GDM1 (cell line): ENCODE measurements around the gene TBCE.
"Not testable (repeated sequence)": the region's sequence is repeated elsewhere in the genome, so short reads cannot be mapped to it uniquely, and the experiment has no call there.

ENCODE experiments used
- DNase-seq: peaks from one replicate; lab custom pipeline; 2025; lab: John Stamatoyannopoulos, UW

Gene TBCE

DNA sequence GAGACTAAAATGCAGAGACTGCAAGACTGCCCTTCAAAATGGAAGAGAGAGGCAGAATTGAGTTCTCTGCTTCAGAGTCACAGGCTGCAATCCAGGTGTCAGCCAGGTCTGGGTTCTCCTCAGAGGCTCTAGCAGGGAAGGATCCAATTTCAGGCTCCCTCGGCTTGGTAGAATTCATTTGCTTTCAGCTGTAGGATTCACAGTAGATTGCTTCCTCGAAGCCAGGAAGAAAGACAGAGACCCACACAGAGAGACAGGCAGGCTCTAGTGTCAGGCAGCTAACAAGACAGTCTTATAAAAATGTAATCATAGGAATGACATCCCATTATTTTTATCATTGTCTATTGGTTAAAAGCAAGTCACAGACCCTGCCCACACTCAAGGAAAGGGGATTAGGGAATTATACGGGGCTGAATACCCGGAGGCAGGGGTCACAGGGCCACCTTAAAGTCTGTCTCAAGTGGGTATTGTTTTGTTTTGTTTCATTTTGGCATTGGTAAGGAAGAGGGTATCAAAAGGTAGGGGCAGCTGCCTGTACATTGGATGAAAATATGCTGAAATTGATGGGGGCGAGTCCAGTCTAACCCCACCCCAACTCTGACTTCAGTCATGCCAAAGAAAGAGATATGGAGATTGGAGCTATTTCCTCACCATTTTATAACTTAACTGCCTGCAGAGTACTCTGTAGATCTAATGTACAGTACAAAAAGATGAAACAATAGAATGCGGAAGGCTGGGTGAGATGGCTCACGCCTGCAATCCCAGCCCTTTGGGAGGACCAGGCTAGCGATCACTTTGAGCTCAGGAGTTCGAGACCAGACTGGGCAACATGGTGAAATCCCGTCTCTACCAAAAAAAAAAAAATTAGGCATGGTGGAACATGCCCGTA, 9.5 kb upstream of the TBCE start:
- no peak for DNase-seq

DNA sequence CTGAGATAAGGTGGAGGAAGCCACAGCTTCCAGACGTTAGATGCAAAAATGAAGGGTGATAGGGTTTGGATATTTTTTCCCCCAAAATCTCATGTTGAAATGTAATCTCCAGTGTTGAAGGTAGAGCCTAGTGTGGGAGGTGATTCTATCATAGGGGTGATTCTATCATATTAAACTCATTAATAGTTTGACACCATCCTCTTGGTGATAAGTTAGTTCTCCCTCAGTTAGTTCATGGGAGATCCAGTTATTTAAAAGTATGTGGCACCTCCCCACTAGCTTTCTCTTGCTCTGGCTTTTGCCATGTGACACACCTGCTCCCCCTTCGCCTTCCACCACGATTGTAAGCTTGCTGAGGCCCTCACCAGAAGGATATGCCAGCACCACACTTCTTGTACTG, 8.3 kb upstream of the TBCE start:
- DNase-seq, result no peak

DNA sequence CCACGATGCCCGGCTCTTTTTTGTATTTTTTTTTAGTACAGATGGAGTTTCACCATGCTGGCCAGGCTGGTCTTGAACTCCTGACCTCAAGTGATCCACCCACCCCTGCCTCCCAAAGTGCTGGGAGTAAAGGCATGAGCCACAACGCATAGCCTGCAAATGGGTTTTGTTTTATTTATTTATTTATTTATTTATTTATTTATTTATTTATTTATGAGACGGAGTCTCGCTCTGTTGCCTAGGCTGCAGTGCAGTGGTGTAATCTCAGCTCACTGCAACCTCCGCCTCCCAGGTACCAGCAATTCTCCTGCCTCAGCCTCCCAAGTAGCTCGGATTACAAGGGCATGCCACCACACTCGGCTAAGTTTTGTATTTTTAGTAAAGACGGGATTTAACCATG, 3.0 kb upstream of the TBCE start:
- DNase-seq, result not testable (repeated sequence)

DNA sequence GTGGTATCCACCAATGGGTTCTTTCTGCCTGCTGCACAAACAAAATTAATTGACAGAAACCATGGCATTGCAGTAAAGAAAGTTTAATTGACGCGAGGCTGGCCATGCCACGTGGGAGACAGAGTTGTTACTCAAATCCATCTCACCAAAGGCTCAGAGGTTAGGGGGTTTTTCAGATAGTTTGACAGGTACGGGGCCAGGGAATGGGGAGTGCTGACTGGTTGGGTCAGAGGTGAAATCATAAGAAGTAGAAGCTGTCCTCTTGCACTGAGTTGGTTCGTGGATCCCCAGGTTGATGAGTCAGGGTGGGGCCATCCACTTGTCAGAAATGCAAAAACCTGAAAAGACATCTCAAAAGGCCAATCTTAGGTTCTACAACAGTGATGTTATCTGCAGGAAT, 941 bp upstream of the TBCE start:
- DNase-seq, result no peak

DNA sequence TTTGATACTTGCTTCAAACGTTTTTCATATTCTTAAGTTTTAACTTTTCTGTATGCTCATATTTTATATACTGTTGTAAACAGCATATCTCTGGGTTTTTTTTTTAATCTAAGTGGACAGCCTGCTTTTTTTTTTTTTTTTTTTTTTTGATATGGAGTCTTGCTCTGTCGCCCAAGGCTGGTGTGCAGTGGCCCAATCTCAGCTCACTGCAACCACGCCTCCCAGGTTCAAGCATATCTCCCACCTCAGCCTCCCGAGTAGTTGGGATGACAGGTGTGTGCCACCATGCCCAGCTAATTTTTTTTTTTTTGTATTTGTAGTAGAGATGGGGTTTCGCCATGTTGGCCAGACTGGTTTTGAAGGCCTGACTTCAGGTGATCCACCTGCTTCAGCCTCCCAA, 1.2 kb downstream of the TBCE start:
- DNase-seq, result no peak

DNA sequence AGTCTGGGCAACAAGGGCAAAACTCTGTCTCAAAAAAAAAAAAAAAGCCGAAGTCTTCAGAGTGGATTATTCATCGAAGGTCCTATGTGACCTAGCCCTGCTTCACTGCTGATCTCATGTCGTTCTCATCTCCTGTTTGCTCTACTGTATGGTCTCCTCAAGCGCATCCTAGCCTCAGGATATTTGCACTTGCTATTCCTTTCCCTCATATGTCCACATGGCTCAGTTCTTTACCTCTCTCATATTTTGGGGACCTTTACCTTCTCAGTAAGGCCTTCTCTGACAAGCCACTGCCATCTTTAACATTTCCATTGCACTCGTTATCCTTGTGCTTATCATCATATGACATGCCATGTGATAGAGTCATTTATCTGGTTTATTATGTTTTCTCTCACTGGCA, 2.6 kb downstream of the TBCE start:
- no peak for DNase-seq

DNA sequence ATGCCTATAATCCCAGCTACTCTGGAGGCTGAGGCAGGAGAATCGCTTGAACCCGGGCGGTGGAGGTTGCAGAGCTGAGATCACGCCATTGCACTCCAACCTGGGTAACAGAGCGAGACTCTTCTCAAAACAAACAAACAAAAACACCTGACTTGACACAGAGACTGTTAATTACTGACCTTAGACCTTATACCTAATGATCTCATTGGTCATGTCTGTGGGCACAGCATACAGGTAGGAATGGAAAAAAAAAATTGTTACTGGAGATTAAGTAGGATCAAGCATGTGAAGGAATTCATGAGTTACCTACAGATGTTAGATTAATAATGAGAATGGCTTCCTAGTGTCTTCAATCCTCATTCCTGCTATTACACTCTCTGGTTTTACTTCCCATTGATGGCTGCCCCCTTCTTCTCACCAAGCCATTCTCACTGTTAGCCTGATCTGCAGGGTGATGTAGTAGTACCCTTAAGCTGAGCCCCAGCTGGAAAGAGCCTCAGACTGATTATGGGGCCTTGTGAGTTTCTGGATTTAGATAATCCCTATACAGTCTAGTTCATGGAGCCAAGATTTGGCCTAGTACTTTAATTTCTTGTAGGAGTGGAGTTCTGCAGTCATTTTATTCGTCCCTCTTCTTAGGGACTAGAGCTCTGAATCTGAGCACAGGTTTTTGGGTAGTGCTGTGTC, 8.8 kb downstream of the TBCE start:
- no peak for DNase-seq

DNA sequence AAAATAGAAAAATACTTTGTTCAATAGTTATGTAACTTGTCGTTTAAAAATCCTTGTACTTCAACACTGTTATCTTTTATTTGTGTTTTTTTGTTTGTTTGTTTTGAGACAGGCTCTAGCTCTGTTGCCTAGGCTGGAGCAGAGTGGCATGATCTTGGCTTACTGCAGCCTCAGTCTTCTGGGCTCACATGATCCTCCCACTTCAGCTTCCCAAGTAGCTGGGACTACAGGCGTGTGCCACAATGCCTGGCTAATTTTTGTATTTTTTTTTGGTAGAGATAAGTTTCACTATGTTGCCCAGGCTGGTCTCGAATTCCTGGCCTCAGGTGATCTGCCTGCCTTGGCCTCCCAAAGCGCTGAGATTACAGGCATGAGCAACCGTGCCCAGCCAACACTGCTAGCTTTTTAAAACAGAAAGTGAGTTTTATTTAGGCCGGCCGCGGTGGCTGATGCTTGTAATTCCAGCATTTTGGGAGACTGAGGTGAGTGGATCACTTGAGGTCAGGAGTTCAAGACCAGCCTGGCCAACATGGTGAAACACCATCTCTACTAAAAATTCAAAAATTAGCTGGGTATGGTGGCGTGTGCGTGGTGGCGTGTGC, 11.0 kb downstream of the TBCE start:
- DNase-seq, result not testable (repeated sequence)

DNA sequence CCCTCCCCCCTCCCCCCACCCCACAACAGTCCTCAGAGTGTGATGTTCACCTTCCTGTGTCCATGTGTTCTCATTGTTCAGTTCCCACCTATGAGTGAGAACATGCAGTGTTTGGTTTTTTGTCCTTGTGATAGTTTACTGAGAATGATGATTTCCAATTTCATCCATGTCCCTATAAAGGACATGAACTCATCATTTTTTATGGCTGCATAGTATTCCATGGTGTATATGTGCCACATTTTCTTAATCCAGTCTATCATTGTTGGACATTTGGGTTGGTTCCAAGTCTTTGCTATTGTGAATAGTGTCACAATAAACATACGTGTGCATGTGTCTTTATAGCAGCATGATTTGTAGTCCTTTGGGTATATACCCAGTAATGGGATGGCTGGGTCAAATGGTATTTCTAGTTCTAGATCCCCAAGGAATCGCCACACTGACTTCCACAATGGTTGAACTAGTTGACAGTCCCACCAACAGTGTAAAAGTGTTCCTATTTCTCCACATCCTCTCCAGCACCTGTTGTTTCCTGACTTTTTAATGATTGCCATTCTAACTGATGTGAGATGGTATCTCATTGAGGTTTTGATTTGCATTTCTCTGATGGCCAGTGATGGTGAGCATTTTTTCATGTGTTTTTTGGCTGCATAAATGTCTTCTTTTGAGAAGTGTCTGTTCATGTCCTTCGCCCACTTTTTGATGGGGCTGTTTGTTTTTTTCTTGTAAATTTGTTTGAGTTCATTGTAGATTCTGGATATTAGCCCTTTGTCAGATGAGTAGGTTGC, 14.9 kb downstream of the TBCE start:
- not testable (repeated sequence) for DNase-seq

DNA sequence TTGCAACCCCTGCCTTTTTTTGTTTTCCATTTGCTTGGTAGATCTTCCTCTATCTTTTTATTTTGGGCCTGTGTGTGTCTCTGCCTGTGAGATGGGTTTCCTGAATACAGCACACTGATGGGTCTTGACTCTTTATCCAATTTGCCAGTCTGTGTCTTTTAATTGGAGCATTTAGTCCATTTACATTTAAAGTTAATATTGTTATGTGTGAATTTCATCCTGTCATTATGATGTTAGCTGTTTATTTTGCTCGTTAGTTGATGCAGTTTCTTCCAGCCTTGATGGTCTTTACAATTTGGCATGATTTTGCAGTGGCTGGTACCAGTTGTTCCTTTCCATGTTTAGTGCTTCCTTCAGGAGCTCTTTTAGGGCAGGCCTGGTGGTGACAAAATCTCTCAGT, 18.4 kb downstream of the TBCE start:
- DNase-seq, result not testable (repeated sequence)

DNA sequence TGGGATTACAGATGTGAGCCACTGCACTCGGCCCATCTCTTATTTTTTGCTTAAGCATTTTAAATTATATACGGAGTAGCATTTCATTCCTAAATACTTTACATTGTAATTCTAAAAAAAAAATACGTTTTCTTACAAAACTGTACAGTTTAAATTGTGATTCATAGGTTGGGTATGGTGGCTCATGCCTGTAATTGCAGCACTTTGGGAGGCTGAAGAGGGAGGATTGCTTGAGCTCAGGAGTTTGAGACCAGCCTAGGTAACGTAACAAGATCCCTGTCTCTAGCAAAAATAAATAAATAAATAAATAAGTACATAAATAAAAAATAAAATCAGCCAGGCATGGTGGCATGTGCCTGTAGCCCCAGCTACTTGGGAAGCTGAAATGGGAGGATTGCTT, 24.6 kb downstream of the TBCE start:
- DNase-seq, result no peak

DNA sequence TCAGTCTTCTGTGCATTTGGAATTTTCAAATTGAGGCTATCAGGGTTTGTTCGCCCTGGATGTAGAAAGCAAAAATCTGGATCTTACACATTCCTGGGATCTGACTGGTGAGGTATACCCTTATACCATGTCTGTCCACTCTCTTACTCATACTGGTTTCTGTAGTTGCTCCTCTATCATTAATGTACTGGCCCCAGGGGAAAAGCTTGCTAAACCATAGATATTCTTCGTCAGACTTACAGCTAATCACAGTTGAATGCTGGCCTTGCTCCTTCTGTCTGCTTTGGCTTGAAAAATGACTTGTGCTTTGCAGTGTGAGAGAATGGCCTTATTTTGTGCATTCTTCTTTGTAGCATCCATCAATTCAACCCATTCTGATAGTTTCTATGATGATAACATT, 30.5 kb downstream of the TBCE start:
- no peak for DNase-seq

DNA sequence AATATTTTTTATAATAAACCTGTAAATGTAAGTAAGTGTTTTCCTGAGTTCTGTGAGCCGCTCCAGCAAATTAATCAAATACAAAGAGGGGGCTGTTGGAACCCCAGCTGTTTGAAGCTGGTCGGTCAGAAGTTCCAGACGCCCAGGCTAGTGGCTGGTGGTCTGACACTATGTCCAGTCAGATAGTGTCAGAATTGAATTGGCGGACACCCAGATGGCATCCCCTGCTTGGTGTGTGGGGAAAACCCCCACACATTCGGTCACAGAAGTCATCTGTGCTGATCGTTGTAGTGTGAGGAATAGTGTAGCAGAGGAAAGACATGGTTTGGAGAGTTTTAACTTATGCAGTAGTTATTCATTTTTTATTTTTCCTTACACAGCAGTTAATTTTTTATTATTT, 32.4 kb downstream of the TBCE start:
- no peak for DNase-seq

DNA sequence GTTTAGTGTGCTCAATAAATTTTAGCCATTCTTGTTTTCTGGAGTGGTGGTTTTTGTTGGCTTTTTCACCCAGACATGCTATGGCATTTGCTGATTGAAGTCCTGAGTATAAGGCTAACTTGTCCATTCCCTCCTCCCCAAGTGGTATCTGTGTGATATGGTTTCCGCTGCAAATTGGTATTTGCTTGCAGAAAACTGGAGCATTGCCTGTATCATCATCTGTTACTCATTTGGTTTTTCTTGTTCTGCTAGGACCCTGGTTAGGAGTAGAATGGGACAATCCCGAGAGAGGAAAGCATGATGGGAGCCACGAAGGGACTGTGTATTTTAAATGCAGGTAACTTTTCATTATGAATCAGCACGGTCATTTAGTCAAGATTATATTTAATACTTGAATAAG, 34.0 kb downstream of the TBCE start:
- no peak for DNase-seq

DNA sequence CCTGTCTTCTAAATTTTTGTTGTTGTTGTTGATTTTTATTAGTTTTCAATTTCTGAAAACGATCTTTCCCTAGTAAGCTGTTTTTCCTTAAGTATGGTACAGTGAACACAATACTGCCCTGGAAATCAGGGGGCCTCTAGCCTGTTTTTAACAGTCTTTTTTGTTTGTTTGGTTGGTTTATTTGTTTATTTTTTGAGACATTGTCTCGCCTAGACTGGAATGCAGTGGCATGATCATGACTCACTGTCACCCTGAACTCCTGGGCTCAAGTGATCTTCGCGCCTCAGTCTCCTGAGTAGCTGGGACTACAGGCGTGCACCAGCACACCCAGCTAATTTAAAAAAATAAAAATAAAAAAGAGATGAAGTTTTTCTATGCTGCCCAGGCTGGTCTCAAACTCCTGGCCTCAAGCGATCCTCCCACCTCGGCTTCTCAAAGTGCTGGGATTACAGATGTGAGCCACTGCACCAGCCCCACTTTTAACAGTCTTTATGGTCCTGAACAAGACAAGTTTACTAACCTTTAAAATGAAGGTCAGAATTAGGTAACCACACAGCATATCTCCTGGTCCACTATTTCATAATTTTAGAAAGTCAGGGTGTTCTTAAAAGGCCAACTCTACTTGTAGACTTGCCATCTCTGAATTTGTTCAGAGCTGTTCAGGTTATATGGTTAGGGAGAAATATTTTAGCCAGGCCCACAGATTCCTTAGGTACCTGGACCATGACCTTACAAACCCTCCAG, 35.4 kb downstream of the TBCE start:
- DNase-seq, result no peak

DNA sequence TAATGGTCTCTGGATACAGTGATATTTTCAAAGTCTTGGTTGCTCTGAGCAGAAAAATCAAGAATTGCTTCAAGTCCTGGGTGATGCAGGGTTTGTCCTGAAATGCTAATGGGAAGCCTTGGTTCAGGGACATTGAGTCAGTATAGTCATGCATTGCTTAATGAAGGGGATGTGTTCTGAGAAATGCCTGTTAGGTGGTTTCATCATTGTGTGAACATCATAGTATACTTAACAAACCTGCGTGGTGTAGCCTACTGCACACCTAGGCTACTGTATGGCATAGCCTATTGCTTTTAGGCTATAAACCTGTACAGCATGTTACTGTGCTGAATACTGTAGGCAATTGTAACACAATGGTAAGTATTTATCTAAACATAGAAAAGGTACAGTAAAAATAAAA, 36.4 kb downstream of the TBCE start:
- DNase-seq, result no peak

DNA sequence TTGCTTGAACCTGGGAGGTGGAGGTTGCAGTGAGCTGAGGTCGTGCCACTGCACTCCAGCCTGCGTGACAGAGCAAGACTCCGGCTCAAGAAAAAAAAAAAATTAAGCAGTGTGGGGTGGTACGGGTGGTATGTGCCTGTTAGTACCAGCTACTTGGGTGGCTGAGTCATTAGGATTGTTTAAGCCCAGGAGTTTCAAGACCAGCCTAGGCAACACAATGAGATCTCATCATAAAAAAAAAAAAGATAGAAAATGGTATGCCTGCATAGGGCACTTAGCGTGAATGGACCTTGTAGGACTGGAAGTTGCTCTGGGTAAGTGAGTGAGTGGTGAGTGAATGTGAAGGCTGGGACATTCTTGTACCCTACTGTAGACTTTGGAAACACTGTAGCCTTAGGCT, 37.0 kb downstream of the TBCE start:
- DNase-seq, result no peak

DNA sequence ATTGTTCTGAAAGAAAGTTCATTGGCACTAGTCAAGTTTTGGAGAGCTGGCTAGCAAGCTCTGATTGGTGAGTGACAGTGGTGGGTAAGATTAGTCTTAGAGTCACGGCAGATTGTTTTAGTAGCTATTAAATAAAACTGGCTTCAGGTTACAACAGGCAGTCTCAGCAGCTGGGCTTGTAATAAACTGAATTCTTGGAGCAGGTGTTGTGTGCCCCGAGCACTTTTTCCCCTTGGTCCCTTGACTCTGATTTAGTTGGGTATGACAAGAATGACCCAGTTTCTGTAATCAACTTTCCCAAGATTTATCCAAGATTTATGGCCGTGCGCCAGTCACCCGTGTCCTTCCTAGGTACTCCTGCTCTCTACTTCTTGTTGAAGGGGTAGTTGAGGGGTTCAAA, 40.2 kb downstream of the TBCE start:
- DNase-seq, result no peak

DNA sequence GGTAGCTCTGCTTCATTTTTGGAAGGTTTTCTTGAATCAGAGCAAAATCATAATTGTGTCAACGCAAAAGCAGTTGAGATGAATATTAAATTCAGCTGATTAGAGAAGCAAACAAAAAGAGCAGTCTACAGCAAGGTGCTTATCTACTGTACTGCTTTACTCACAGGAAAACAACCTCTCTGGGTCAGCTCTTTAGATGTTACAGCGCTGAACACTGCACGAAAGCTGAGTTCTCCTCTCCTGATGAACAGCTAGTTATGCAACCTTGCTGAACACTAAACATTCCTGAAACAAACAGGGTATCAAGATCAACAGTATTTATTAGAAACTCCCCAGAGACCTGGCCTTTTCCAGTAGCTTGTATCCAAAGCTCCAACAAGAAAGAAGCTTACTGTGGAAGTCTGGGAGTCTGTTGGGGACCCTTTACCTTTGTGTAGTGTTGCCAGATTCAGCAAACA, 41.3 kb downstream of the TBCE start:
- DNase-seq, result no peak

DNA sequence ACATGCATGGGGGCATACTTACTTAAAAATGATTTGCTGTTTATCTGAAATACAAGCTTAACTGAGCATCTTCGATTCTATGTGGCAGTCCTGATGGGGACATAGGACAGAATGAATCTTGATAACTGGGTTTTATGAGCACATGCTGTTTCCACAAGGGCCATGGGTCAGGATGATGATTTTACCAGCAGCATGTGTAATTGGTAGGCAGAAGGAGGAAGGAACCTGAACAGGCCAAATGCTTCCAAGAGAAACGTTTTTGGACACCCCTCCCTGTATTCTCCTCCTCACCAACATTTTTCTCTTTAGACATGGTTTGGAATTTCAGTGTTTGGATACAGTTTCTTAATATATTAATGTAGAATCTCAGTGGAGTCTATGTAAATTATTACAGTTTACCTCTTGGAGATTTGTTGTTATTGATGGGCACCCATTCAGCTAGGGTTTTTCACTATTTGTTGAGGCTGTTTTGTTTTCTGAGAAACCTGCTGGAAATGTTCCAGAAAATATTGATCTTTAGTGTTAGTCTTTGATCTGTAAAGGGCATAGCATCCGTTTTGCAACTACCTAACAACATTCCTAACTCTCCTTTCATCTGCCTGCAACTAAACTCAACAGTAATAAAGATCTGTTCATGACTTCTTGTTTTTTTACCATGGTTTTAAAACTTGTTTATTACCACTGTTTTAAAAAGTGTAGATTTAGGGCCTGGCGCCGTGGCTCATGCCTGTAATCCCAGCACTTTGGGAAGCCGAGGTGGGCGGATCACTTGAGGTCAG, 42.0 kb downstream of the TBCE start:
- no peak for DNase-seq

DNA sequence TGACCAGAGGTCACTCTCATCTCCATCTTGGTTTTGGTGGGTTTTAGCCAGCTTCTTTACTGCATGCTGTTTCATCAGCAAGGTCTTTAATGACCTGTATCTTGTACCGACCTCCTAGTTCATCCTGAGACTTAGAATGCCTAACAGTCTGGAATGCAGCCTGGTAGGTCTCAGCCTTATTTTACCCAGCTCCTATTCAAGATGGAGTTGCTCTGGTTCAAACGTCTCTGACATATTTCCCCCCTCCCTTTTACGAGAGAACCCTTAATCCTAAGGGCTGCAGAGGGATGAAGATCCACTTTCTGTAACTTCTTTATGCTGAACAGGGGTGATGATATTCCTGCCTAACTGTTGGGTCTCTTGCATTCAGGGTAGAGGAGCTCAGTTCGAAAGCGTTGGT, 43.2 kb downstream of the TBCE start:
- no peak for DNase-seq
